DND-41 (cell line): ENCODE data around the gene NPVF.

ENCODE experiments used
- ATAC-seq: fragments of 200-7000 bp; cut with Tn5 transposase; 3 replicates; pipeline ENCODE4 v1.9.1; 2021; ENCODE audit warnings: low read depth; ENCODE audit not compliant: insufficient read depth
- DNase-seq: peaks from one replicate; pipeline ENCODE4 v3.0.0-alpha.2; 2020
- H2AFZ ChIP-seq: 2 replicates; pipeline ENCODE4 v1.6.0; 2012; ENCODE audit warnings: low read depth, low read length
- H3K27ac ChIP-seq: 2 replicates; pipeline ENCODE4 v1.5.1; 2012; ENCODE audit warnings: low read length, inconsistent platforms
- H3K27me3 ChIP-seq: fragments of 200-600 bp; sonication (generic); 2 replicates; pipeline ENCODE4 v1.6.0; 2012; ENCODE audit warnings: low read length, mild to moderate bottlenecking, inconsistent platforms; ENCODE audit not compliant: insufficient read depth, poor library complexity
- H3K36me3 ChIP-seq: 2 replicates; pipeline ENCODE4 v1.5.1; 2012; ENCODE audit warnings: low read length, inconsistent platforms; ENCODE audit not compliant: insufficient read depth
- H3K4me1 ChIP-seq: 2 replicates; pipeline ENCODE4 v1.5.1; 2012; ENCODE audit warnings: mild to moderate bottlenecking, low read length; ENCODE audit not compliant: insufficient read depth
- H3K4me2 ChIP-seq: 2 replicates; pipeline ENCODE4 v1.6.0; 2012; ENCODE audit warnings: mild to moderate bottlenecking, moderate library complexity, low read length, inconsistent platforms; ENCODE audit not compliant: insufficient read depth
- H3K4me3 ChIP-seq, 2 experiments: fragments of 200-600 bp in 1 of 2; shearing (Covaris generic) in 1 of 2; 2 replicates each; pipeline ENCODE4 v1.5.1; 2012 to 2016; ENCODE audit warnings: inconsistent platforms in 2 of 2, low read length in 2 of 2, mild to moderate bottlenecking in 2 of 2, low read depth in 1 of 2, moderate library complexity in 1 of 2
- H3K79me2 ChIP-seq: 2 replicates; pipeline ENCODE4 v1.6.0; 2012; ENCODE audit warnings: low read length, inconsistent platforms; ENCODE audit not compliant: insufficient read depth
- H3K9ac ChIP-seq: 2 replicates; pipeline ENCODE4 v1.6.0; 2012; ENCODE audit warnings: low read depth, mild to moderate bottlenecking, inconsistent platforms, low read length, moderate library complexity
- H3K9me3 ChIP-seq: 2 replicates; pipeline ENCODE4 v1.5.1; 2012; ENCODE audit warnings: low read length, moderate library complexity, mild to moderate bottlenecking, inconsistent platforms; ENCODE audit not compliant: insufficient read depth, severe bottlenecking
- H4K20me1 ChIP-seq: 2 replicates; pipeline ENCODE4 v1.6.0; 2012; ENCODE audit warnings: low read length; ENCODE audit not compliant: insufficient read depth
- CTCF ChIP-seq: IDR thresholded peaks from 2 replicates; pipeline ENCODE4 v1.5.1; 2012; ENCODE audit warnings: borderline replicate concordance, low read length, moderate library complexity, mild to moderate bottlenecking; ENCODE audit not compliant: poor library complexity, severe bottlenecking; ENCODE audit errors: extremely low read depth
- EZH2 ChIP-seq: IDR thresholded peaks from 3 replicates; pipeline ENCODE4 v1.6.1; 2012; ENCODE audit warnings: borderline replicate concordance, low read depth, mild to moderate bottlenecking, moderate library complexity, low read length, inconsistent platforms; ENCODE audit not compliant: severe bottlenecking

Gene NPVF

GRCh38 chr7:25216837-25217236 lies 11.4 kb downstream of the NPVF start:
- Histone ChIP-seq H3K36me3 (no peaks in the 10 kb centered on the region), H3K9ac (no peak overlapping the region), H3K4me1 (no peaks in the 10 kb centered on the region), H4K20me1 (no peaks in the 10 kb centered on the region), H3K4me2 (no peak overlapping the region), H3K27me3 (peaks cover 2% of the 10 kb centered on the region), H2AFZ (no peak overlapping the region), H3K9me3 (no peaks in the 10 kb centered on the region), H3K79me2 (no peaks in the 10 kb centered on the region), H3K27ac (no peak overlapping the region), H3K4me3 (no peak overlapping the region)
- no peak for TF ChIP-seq EZH2
- peak; percentile 80 for TF ChIP-seq CTCF
- DNase-seq (no peak), ATAC-seq (peak; percentile 49; the same call in 2 of the 3 replicates)

- H2AFZ ChIP-seq: no peak overlapping the region
- H3K9ac ChIP-seq: no peak overlapping the region
- DNase-seq: no peak
These were observed 12.5 kb downstream of the NPVF start for GRCh38 chr7:25215694-25216335.

GRCh38 chr7:25208525-25209221 lies 19.6 kb downstream of the NPVF start:
- Histone ChIP-seq H3K4me3 (no peak overlapping the region), H2AFZ (no peak overlapping the region), H3K9me3 (peaks cover 7% of the 10 kb centered on the region), H3K4me2 (no peak overlapping the region), H4K20me1 (no peaks in the 10 kb centered on the region), H3K9ac (no peak overlapping the region), H3K4me1 (no peaks in the 10 kb centered on the region), H3K79me2 (no peaks in the 10 kb centered on the region), H3K27me3 (peaks cover 24% of the 10 kb centered on the region), H3K36me3 (no peaks in the 10 kb centered on the region), H3K27ac (no peak overlapping the region)
- no peak for ATAC-seq
- DNase-seq: no peak
- no peak for TF ChIP-seq EZH2
- TF ChIP-seq CTCF: no peak

More at GRCh38 chr7:25215694-25216335, 12.5 kb downstream of the NPVF start:
- Histone ChIP-seq H3K27me3 (peaks cover 2% of the 10 kb centered on the region), H3K36me3 (no peaks in the 10 kb centered on the region), H3K4me3 (no peak overlapping the region), H3K4me1 (no peaks in the 10 kb centered on the region), H4K20me1 (no peaks in the 10 kb centered on the region), H3K4me2 (no peak overlapping the region), H3K27ac (no peak overlapping the region), H3K79me2 (no peaks in the 10 kb centered on the region), H3K9me3 (no peaks in the 10 kb centered on the region)
- ATAC-seq: no peak
- TF ChIP-seq EZH2 (no peak), CTCF (peak; percentile 4)
